IMR-90 (cell line): ENCODE measurements around the gene LRRC42. TPM values are rescaled to one million over a fixed set of nuclear protein-coding genes. Genes with fewer than 3 reads are reported as not detected.

Source experiments
- ATAC-seq: fragments of 200-7000 bp; cut with Tn5 transposase; 2 replicates; pipeline ENCODE4 v1.9.1; 2020; ENCODE audit warnings: low read depth, mild to moderate bottlenecking, moderate library complexity
- BruUV-seq: library from RNA; stranded (reverse); fragments of 400-500 nt; replicated peaks from 2 replicates; lab custom pipeline; 2021; lab: Mats Ljungman, UMichigan
- CTCF ChIA-PET: fragments of 300-600 bp; formaldehyde crosslinking; extraction: SDS; loops from one replicate; lab custom pipeline; 2021; ENCODE audit warnings: antibody characterized with exemption; lab: Yijun Ruan, JAX
- POLR2A ChIA-PET: fragments of 300-600 bp; sonication (Branson Sonifier 250); formaldehyde crosslinking; loops from one replicate; lab custom pipeline; 2022; ENCODE audit warnings: antibody characterized with exemption; ENCODE audit not compliant: unreplicated experiment; lab: Charles Lee
- DNase-seq: peaks from one replicate; pipeline ENCODE4 v3.0.0; 2013
- H2AFZ ChIP-seq: replicated peaks from 2 replicates; pipeline ENCODE3; 2013; ENCODE audit warnings: low read length, mild to moderate bottlenecking; ENCODE audit not compliant: poor library complexity
- H2AK5ac ChIP-seq: 2 replicates; pipeline ENCODE4 v1.6.1; 2013; ENCODE audit warnings: low read depth, low read length, inconsistent platforms
- H2AK9ac ChIP-seq: replicated peaks from 2 replicates; pipeline ENCODE3; 2013; ENCODE audit warnings: mild to moderate bottlenecking, low read depth, low read length, moderate library complexity; ENCODE audit not compliant: poor library complexity
- H2BK120ac ChIP-seq: 2 replicates; pipeline ENCODE4 v1.6.1; 2013; ENCODE audit warnings: low read depth, low read length, inconsistent platforms
- H2BK15ac ChIP-seq: 3 replicates; pipeline ENCODE4 v1.6.1; 2013; ENCODE audit warnings: low read depth, low read length, inconsistent platforms
- H2BK20ac ChIP-seq: 2 replicates; pipeline ENCODE4 v1.6.1; 2013; ENCODE audit warnings: low read depth, mild to moderate bottlenecking, inconsistent platforms, low read length, moderate library complexity
- H2BK5ac ChIP-seq: 2 replicates; pipeline ENCODE4 v1.6.1; 2013; ENCODE audit warnings: mild to moderate bottlenecking, low read depth, low read length, inconsistent platforms; ENCODE audit not compliant: poor library complexity, severe bottlenecking
- H3K14ac ChIP-seq: replicated peaks from 2 replicates; pipeline ENCODE4 v1.6.1; 2013; ENCODE audit warnings: low read depth, low read length, inconsistent platforms
- H3K18ac ChIP-seq: 2 replicates; pipeline ENCODE4 v1.6.1; 2013; ENCODE audit warnings: low read depth, low read length, control low read depth
- H3K23ac ChIP-seq: 2 replicates; pipeline ENCODE4 v1.6.1; 2013; ENCODE audit warnings: low read depth, low read length, inconsistent platforms
- H3K27ac ChIP-seq: 2 replicates; pipeline ENCODE4 v1.5.1; 2013; ENCODE audit warnings: mild to moderate bottlenecking, control low read depth, low read length; ENCODE audit not compliant: insufficient read depth
- H3K27me3 ChIP-seq: 2 replicates; pipeline ENCODE4 v1.6.1; 2013; ENCODE audit warnings: low read length; ENCODE audit not compliant: control insufficient read depth, insufficient read depth
- H3K36me3 ChIP-seq: 2 replicates; pipeline ENCODE4 v1.6.1; 2013; ENCODE audit warnings: low read length, mixed read lengths; ENCODE audit not compliant: control insufficient read depth, insufficient read depth
- H3K4ac ChIP-seq: 2 replicates; pipeline ENCODE4 v1.6.1; 2013; ENCODE audit warnings: low read depth, low read length, inconsistent platforms
- H3K4me1 ChIP-seq: 2 replicates; pipeline ENCODE4 v1.6.1; 2013; ENCODE audit warnings: low read length, mixed read lengths; ENCODE audit not compliant: control insufficient read depth, insufficient read depth
- H3K4me2 ChIP-seq: 2 replicates; pipeline ENCODE4 v1.6.1; 2013; ENCODE audit warnings: low read depth, mild to moderate bottlenecking, control low read depth, low read length, moderate library complexity
- H3K4me3 ChIP-seq: 2 replicates; pipeline ENCODE4 v1.5.1; 2013; ENCODE audit warnings: low read depth, mild to moderate bottlenecking, control low read depth, low read length, moderate library complexity; ENCODE audit not compliant: insufficient read depth
- H3K56ac ChIP-seq: 2 replicates; pipeline ENCODE4 v1.6.1; 2013; ENCODE audit warnings: low read length, inconsistent platforms; ENCODE audit not compliant: insufficient read depth; ENCODE audit errors: extremely low read depth
- H3K79me1 ChIP-seq, 2 experiments: 2 replicates each; pipeline ENCODE4 v1.6.1; 2013; ENCODE audit warnings: low read length in 2 of 2, inconsistent platforms in 1 of 2, low read depth in 1 of 2
- H3K9ac ChIP-seq: 2 replicates; pipeline ENCODE4 v1.6.1; 2013; ENCODE audit warnings: low read depth, low read length, control low read depth
- H3K9me1 ChIP-seq: 2 replicates; pipeline ENCODE4 v1.6.1; 2013; ENCODE audit warnings: low read length, inconsistent platforms; ENCODE audit not compliant: insufficient read depth
- H3K9me3 ChIP-seq: 2 replicates; pipeline ENCODE4 v1.6.1; 2013; ENCODE audit warnings: low read length; ENCODE audit not compliant: control insufficient read depth, insufficient read depth
- H4K20me1 ChIP-seq: 2 replicates; pipeline ENCODE4 v1.6.1; 2013; ENCODE audit warnings: low read length, inconsistent platforms; ENCODE audit not compliant: insufficient read depth
- H4K5ac ChIP-seq: 2 replicates; pipeline ENCODE4 v1.6.1; 2013; ENCODE audit warnings: mild to moderate bottlenecking, low read depth, low read length, control low read depth
- H4K8ac ChIP-seq, 2 experiments: 2 replicates each; pipeline ENCODE4 v1.6.1; 2013; ENCODE audit warnings: low read depth in 2 of 2, low read length in 2 of 2, control low read depth in 1 of 2, inconsistent platforms in 1 of 2
- H4K91ac ChIP-seq: 2 replicates; pipeline ENCODE4 v1.6.1; 2013; ENCODE audit warnings: low read depth, low read length, inconsistent platforms; ENCODE audit not compliant: insufficient read depth
- CEBPB ChIP-seq: IDR thresholded peaks from 2 replicates; pipeline ENCODE4 v1.6.1; 2012; ENCODE audit warnings: low read depth, low read length, improper control_type of control experiment
- CHD1 ChIP-seq: IDR thresholded peaks from 2 replicates; pipeline ENCODE4 v1.6.1; 2012; ENCODE audit warnings: low read depth, low read length, improper control_type of control experiment
- MAZ ChIP-seq: IDR thresholded peaks from 2 replicates; pipeline ENCODE4 v1.6.1; 2012; ENCODE audit warnings: low read depth, mild to moderate bottlenecking, low read length, improper control_type of control experiment, moderate library complexity, borderline replicate concordance
- MXI1 ChIP-seq: IDR thresholded peaks from 2 replicates; pipeline ENCODE4 v1.6.1; 2012; ENCODE audit warnings: low read depth, mild to moderate bottlenecking, low read length, moderate library complexity, borderline replicate concordance
- POLR2A ChIP-seq: IDR thresholded peaks from 2 replicates; pipeline ENCODE4 v1.6.1; 2012; ENCODE audit warnings: mild to moderate bottlenecking, low read depth, low read length
- RCOR1 ChIP-seq: IDR thresholded peaks from 2 replicates; pipeline ENCODE4 v1.6.1; 2012; ENCODE audit warnings: mild to moderate bottlenecking, low read length, improper control_type of control experiment; ENCODE audit not compliant: insufficient replicate concordance
- RFX5 ChIP-seq: IDR thresholded peaks from 2 replicates; pipeline ENCODE4 v1.8.0; 2012; ENCODE audit warnings: low read depth, mild to moderate bottlenecking, low read length, moderate library complexity
- SMC3 ChIP-seq: fragments of 150-350 bp; IDR thresholded peaks from 2 replicates; pipeline ENCODE4 v1.6.1; 2016; ENCODE audit warnings: low read depth, mild to moderate bottlenecking, antibody characterized with exemption, low read length, moderate library complexity
- WGBS, 2 experiments: methylation state at CpG; one replicate each; pipeline versions ENCODE4 v1.1.5 to v1.1.7; 2013; ENCODE audit warnings: missing lambda C conversion rate in 2 of 2; ENCODE audit not compliant: insufficient read length in 1 of 2; ENCODE audit errors: extremely low coverage in 2 of 2; 5-methylcytosine and 5-hydroxymethylcytosine counted together
- dilution Hi-C: fragments of 300-500 bp; cut with HindIII; formaldehyde crosslinking; loops from one replicate; pipeline ENCODE4 v1.14.3; 2018; ENCODE audit warnings: low sequenced_read_pairs; ENCODE audit not compliant: unreplicated experiment
- in situ Hi-C: fragments of 300-500 bp; cut with MboI; formaldehyde crosslinking; loops from 3 replicates; pipeline ENCODE4 v1.14.3; 2019; ENCODE audit warnings: low sequenced_read_pairs, inconsistent platforms, mixed read lengths
- intact Hi-C: fragments of 100-400 bp; cut with micrococcal nuclease; formaldehyde crosslinking; loops from 2 replicates; pipeline ENCODE4 v1.10.0; 2022
- polyA plus RNA-seq, 3 experiments: library from polyadenylated mRNA; depleted of rRNA; stranded (reverse); fragments of >200 nt; gene quantifications; 2 replicates each; pipeline ENCODE4 v1.2.3, GENCODE V29; 2012; ENCODE audit warnings: low replicate concordance in 1 of 3
- total RNA-seq: library from RNA; depleted of rRNA; stranded (reverse); fragments of >200 nt; gene quantifications from 2 replicates; pipeline ENCODE4 v1.2.3, GENCODE V29; 2012

The LRRC42 gene
- total and polyA plus RNA-seq, 2 of the 4 experiments (the other 2 are of a cell fraction): 39.9 to 47.5 TPM

DNA sequence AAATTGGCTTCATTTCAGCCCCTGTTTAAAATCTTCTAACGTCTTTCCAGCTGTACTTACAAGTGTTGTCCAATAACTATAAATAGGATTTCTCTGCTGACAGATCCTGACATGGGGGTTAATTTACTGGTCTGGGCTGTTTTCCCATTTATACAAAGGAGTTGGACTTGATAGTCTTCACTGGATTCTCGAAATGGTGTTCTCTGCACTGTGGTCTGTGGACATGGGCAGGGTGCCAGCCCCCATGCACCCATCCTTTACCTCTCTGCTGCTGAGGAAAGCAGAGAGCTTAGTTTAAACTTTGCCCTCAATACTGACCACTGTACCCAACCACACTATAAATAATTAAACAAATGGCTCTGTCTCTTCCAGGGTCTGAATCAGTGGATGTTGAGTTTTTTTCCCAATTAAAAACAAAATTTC, 46.9 kb upstream of the LRRC42 start:
- peaks cover 20% of the 10 kb centered on the region for H3K4me1 ChIP-seq
- H3K4me2 ChIP-seq: no peak overlapping the region
- no peak overlapping the region; the same call in 1 of the 2 replicates for H4K91ac ChIP-seq
- H3K23ac ChIP-seq: no peak overlapping the region
- H3K14ac ChIP-seq: peak overlapping the region; percentile 64; the same call in 1 of the 2 replicates
- in situ Hi-C loops: no loop called here
- DNase-seq (peak; percentile 69), ATAC-seq (peak; percentile 9; the same call in 1 of the 2 replicates)
- H3K9me3 ChIP-seq: no peaks in the 10 kb centered on the region
- no peaks in the 10 kb centered on the region for H3K36me3 ChIP-seq
- WGBS, 2 experiments: no CpG with 5 or more reads among the region's 2 CpGs
- no peak overlapping the region for H2AFZ ChIP-seq
- no peak overlapping the region for H3K27ac ChIP-seq
- H4K20me1 ChIP-seq: peaks cover 12% of the 10 kb centered on the region; the same call in 1 of the 2 replicates
- H2BK120ac ChIP-seq: no peak overlapping the region
- peak overlapping the region; percentile 90; the same call in 1 of the 2 replicates for H2AK5ac ChIP-seq
- no peaks in the 10 kb centered on the region for H3K27me3 ChIP-seq
- peaks cover 0 to 3% of the 10 kb centered on the region in 2 experiments; a peak in 1 of 4 replicates for H3K79me1 ChIP-seq
- no peak overlapping the region for H2BK15ac ChIP-seq
- no peak overlapping the region for H2AK9ac ChIP-seq
- no TSS peak for BruUV-seq
- intact Hi-C loops: no loop called here
- H4K5ac ChIP-seq: no peak overlapping the region
- no peak for TF ChIP-seq MAZ
- no peak for TF ChIP-seq POLR2A
- no peak for TF ChIP-seq SMC3
- no peak for TF ChIP-seq RCOR1
- TF ChIP-seq CEBPB: no peak
- no peak for TF ChIP-seq CHD1
- no peak for TF ChIP-seq RFX5
- no peak for TF ChIP-seq MXI1
- H3K4ac ChIP-seq: no peak overlapping the region
- H2BK20ac ChIP-seq: no peak overlapping the region
- POLR2A ChIA-PET: no interaction called here
- H3K9me1 ChIP-seq: peaks cover 20% of the 10 kb centered on the region
- H3K4me3 ChIP-seq: no peak overlapping the region
- dilution Hi-C loops: no loop called here
- no peak overlapping the region for H3K56ac ChIP-seq
- no peak overlapping the region for H3K9ac ChIP-seq
- no peak overlapping the region for H3K18ac ChIP-seq
- H2BK5ac ChIP-seq: no peak overlapping the region
- peak overlapping the region in 1 of 2 experiments; percentile 36; a peak in 1 of 4 replicates for H4K8ac ChIP-seq
- CTCF ChIA-PET: no interaction called here
